Measurements from ENCODE around the gene RHEB. TPM values are rescaled to one million over a fixed set of nuclear protein-coding genes. Genes with fewer than 3 reads are reported as not detected.

RHEB gene, protein sequence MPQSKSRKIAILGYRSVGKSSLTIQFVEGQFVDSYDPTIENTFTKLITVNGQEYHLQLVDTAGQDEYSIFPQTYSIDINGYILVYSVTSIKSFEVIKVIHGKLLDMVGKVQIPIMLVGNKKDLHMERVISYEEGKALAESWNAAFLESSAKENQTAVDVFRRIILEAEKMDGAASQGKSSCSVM
- 71.7 and 78.8 TPM in 2 replicates for total RNA-seq
- long read RNA-seq, transcript RHEB-201 (8 exons, 2,075 nt), result major isoform, 74 of 86 reads
- long read RNA-seq, partial matches to known transcripts, result 3 of 86 reads
- long read RNA-seq, other reads (novel, unspliced or antisense), result 6 of 86 reads

DNA sequence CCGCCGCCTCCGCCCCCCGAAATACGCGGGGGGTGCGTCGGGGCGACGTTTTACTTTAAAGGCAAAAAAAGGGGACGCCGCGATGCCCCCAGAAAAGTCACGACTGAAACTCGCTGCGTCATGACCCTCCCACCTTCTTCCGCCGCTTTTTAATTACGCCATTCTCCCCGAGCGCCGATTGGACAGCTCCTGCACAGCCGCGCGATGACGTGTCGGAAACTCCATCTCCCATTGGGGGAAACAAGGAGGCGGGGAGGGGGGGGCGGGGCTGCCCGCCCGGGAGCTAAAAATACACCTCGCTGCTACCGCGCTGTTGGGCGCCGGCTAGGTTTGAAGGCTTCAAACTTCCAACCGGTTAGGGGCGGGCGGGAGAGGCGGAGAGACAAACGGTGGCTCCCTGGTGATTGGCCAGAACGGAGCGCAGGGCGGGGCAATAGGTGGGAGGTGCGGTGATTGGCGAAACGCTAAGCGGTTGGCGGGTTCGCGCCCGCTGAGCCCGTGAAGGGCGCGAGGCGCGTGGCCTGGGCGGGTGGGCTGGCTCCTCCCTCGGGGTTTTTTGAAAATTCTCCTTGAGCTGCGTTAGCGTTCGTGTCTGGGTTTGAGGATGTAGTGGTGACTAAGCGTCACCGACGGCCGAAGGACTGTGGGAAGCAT, at the start of gene RHEB:
RHEB (minus strand) TSS at position 131 of the 654 bp plus-strand sequence. CDS start 384 bp downstream, outside the sequence.
- peaks cover 4% of the 10 kb centered on the region for H3K36me3 Mint-ChIP-seq (ENCODE audit: insufficient read depth)
- H3K27me3 Mint-ChIP-seq, result no peaks in the 10 kb centered on the region
- peaks cover 22% of the 10 kb centered on the region for H3K4me1 Mint-ChIP-seq (ENCODE audit: low read depth)
- DNase-seq (ENCODE audit: low spot score, unreplicated experiment), result peak; percentile 91
- no peaks in the 10 kb centered on the region for H3K9me3 Mint-ChIP-seq (ENCODE audit: low read depth)
- TF ChIP-seq, protein P1, sequence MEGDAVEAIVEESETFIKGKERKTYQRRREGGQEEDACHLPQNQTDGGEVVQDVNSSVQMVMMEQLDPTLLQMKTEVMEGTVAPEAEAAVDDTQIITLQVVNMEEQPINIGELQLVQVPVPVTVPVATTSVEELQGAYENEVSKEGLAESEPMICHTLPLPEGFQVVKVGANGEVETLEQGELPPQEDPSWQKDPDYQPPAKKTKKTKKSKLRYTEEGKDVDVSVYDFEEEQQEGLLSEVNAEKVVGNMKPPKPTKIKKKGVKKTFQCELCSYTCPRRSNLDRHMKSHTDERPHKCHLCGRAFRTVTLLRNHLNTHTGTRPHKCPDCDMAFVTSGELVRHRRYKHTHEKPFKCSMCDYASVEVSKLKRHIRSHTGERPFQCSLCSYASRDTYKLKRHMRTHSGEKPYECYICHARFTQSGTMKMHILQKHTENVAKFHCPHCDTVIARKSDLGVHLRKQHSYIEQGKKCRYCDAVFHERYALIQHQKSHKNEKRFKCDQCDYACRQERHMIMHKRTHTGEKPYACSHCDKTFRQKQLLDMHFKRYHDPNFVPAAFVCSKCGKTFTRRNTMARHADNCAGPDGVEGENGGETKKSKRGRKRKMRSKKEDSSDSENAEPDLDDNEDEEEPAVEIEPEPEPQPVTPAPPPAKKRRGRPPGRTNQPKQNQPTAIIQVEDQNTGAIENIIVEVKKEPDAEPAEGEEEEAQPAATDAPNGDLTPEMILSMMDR (IDR thresholded peaks at IDR 0.05; ENCODE audit: unreplicated experiment), result no peak
- H3K4me3 Mint-ChIP-seq (ENCODE audit: low read depth), result peak within 1 kb of the TSS; percentile 91
- peak within 1 kb of the TSS; percentile 99 for H3K27ac Mint-ChIP-seq

DNA sequence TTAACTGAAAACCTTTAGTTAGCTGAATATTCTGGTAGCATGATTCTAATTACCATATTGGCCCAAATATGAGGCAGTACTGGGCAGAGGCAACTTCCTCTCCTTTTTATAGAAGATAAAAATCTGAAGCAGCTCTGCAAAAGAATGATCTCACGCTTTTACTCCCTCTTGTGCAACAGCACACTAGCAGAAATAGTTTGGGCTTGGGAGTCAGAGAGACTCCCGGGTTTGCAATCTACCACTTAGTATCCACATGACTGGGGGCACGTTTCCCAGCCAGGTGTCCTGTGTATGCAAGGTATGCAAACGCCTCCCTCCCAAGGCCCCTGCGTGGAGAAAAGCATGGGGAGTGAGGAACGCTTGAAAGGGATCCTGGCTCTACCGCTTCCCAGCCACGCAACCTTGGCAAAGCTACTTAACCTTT, 47.2 kb upstream of the RHEB start:
- no peak overlapping the region for H3K27ac Mint-ChIP-seq
- no peak for DNase-seq (ENCODE audit: low spot score, unreplicated experiment)
- no peak overlapping the region for H3K4me3 Mint-ChIP-seq (ENCODE audit: low read depth)
- H3K4me1 Mint-ChIP-seq (ENCODE audit: low read depth), result peaks cover 3% of the 10 kb centered on the region
- peaks cover 15% of the 10 kb centered on the region for H3K36me3 Mint-ChIP-seq (ENCODE audit: insufficient read depth)
- H3K9me3 Mint-ChIP-seq (ENCODE audit: low read depth), result no peaks in the 10 kb centered on the region
- no peaks in the 10 kb centered on the region for H3K27me3 Mint-ChIP-seq
- TF ChIP-seq, protein P1 (IDR thresholded peaks at IDR 0.05; ENCODE audit: unreplicated experiment), result no peak

DNA sequence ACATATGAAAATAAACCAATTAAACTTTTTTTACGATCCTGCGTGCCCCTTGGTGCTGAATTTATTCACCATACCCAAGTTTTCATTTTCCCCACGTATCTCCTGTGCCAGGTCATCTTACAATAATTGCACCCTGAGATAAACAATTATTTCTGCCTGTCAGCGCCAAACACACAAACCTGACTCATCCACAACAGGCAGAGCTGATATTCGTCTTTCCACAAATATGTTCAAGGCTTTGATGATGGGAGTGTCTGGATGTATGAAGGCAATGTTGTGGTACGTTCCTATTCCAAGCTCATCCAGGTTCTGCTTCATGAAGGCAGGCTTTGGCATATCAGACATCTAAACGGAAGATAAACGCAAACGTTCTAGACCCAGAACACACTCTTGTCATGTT, 45.8 kb upstream of the RHEB start:
- H3K36me3 Mint-ChIP-seq (ENCODE audit: insufficient read depth), result peaks cover 16% of the 10 kb centered on the region
- H3K27ac Mint-ChIP-seq, result no peak overlapping the region
- no peak for DNase-seq (ENCODE audit: low spot score, unreplicated experiment)
- H3K4me1 Mint-ChIP-seq (ENCODE audit: low read depth), result peaks cover 3% of the 10 kb centered on the region
- TF ChIP-seq, protein P1 (IDR thresholded peaks at IDR 0.05; ENCODE audit: unreplicated experiment), result no peak
- no peak overlapping the region for H3K4me3 Mint-ChIP-seq (ENCODE audit: low read depth)
- H3K27me3 Mint-ChIP-seq, result no peaks in the 10 kb centered on the region
- H3K9me3 Mint-ChIP-seq (ENCODE audit: low read depth), result no peaks in the 10 kb centered on the region

DNA sequence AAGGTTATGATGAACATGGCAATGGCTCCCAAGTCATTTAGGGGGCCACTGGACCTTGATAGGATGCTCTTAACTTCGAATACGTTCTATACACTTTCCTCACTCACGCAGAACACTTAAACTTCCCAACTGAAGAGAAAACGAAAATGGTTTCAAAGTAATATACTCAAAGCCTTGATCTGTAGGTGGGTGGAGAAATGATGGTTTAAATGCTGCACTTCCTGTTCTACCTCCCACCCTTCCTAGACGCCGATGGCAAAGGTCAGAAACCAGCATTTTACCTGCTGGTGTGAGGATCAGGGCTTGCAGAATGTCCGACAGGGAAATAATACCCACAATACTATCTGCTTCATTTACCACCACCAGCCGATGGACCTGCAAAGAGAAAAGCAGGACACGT, 40.5 kb upstream of the RHEB start:
- TF ChIP-seq, protein P1 (IDR thresholded peaks at IDR 0.05; ENCODE audit: unreplicated experiment), result no peak
- H3K9me3 Mint-ChIP-seq (ENCODE audit: low read depth), result no peaks in the 10 kb centered on the region
- H3K36me3 Mint-ChIP-seq (ENCODE audit: insufficient read depth), result peaks cover 22% of the 10 kb centered on the region
- no peak overlapping the region for H3K27ac Mint-ChIP-seq
- DNase-seq (ENCODE audit: low spot score, unreplicated experiment), result no peak
- H3K4me3 Mint-ChIP-seq (ENCODE audit: low read depth), result no peak overlapping the region
- H3K4me1 Mint-ChIP-seq (ENCODE audit: low read depth), result peaks cover 18% of the 10 kb centered on the region
- H3K27me3 Mint-ChIP-seq, result no peaks in the 10 kb centered on the region

DNA sequence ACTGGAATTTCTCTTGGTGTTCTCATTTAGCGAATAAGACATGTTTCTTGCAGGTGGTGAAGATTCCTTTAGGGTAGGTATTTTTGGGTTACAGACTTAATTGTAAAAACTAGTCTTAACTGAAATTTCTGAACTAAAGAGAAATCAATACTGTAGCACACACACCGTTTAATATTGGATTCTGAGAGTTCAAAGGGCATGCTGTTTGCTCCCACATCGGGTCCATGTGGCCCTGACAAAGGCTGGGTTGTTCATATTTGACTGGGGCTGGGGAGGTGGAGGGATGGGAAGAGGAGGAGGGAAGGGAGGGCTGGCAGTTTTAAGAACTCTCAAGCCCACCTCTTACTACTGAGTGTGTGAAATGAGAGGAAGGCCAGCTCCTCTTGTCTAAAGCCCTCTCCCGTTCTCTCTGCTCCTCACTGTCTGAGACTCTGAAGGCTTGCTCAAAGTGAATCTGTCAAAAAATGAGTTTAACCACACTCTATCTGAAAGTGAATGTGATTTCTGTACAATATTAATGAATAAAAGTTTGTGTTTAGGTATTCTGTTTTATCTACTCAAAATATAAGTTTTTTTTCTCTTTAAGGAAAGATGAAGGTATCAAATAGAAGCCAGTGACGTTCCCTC, 40.0 kb upstream of the RHEB start:
- TF ChIP-seq, protein P1 (IDR thresholded peaks at IDR 0.05; ENCODE audit: unreplicated experiment), result no peak
- H3K4me3 Mint-ChIP-seq (ENCODE audit: low read depth), result no peak overlapping the region
- peak overlapping the region; percentile 38 for H3K27ac Mint-ChIP-seq
- no peak for DNase-seq (ENCODE audit: low spot score, unreplicated experiment)
- peaks cover 18% of the 10 kb centered on the region for H3K4me1 Mint-ChIP-seq (ENCODE audit: low read depth)
- H3K27me3 Mint-ChIP-seq, result no peaks in the 10 kb centered on the region
- no peaks in the 10 kb centered on the region for H3K9me3 Mint-ChIP-seq (ENCODE audit: low read depth)
- H3K36me3 Mint-ChIP-seq (ENCODE audit: insufficient read depth), result peaks cover 22% of the 10 kb centered on the region
